ENCODE measurements around the gene MICAL3. TPM values are rescaled to one million over a fixed set of nuclear protein-coding genes. Genes with fewer than 3 reads are reported as not detected.

Gene MICAL3
- polyA plus RNA-seq, 3 donors, result 0.23 to 0.84 TPM; not detected in 1

- no peak overlapping the region for H3K27ac ChIP-seq (ENCODE audit: low read depth in 1 of 2, low read length in 2 of 2)
- no peaks in the 10 kb centered on the region for H3K36me3 ChIP-seq (replicated peaks in 1 of 2; ENCODE audit: control insufficient read depth in 1 of 2, insufficient read depth in 2 of 2, low read length in 2 of 2)
- H3K36me3 Mint-ChIP-seq, result no peaks in the 10 kb centered on the region
- no peak for DNase-seq
- H3K27ac Mint-ChIP-seq, result peak overlapping the region in 1 of 7 donors; percentile 60
- H3K27me3 ChIP-seq (ENCODE audit: control insufficient read depth in 2 of 2, insufficient read depth in 2 of 2, low read length in 2 of 2), result no peaks in the 10 kb centered on the region
- no peaks in the 10 kb centered on the region for H3K4me1 ChIP-seq (ENCODE audit: control insufficient read depth in 1 of 2, insufficient read depth in 2 of 2, low read length in 2 of 2)
- no peaks in the 10 kb centered on the region for H3K4me1 Mint-ChIP-seq
- H4K20me1 ChIP-seq (ENCODE audit: insufficient read depth, low read length), result no peaks in the 10 kb centered on the region
- intact Hi-C loops (cut with micrococcal nuclease), result no loop called here
- no peak overlapping the region for H3K4me3 Mint-ChIP-seq
- no peak overlapping the region for H3K9ac ChIP-seq (ENCODE audit: insufficient read depth, low read length, poor library complexity, severe bottlenecking)
- no peak overlapping the region for H3K4me3 ChIP-seq (replicated peaks in 1 of 3; ENCODE audit: low read depth in 2 of 3, low read length in 3 of 3)
- H3K9me3 ChIP-seq (replicated peaks in 1 of 2; ENCODE audit: control insufficient read depth in 1 of 2, insufficient read depth in 1 of 2, low read length in 2 of 2), result no peaks in the 10 kb centered on the region
- 97% methylated on average over 14 of the region's 18 CpGs for WGBS (ENCODE audit: insufficient coverage)
- no peak overlapping the region for H3K4me2 ChIP-seq (replicated peaks; ENCODE audit: extremely low read depth, low read length, poor library complexity, severe bottlenecking)
- no peak overlapping the region for H2AFZ ChIP-seq (ENCODE audit: insufficient read depth, low read depth, low read length, poor library complexity, severe bottlenecking)
- H3K79me2 ChIP-seq (ENCODE audit: insufficient read depth, low read length), result no peaks in the 10 kb centered on the region
- no peaks in the 10 kb centered on the region for H3K9me3 Mint-ChIP-seq
- H3K27me3 Mint-ChIP-seq (ENCODE audit: low read depth in 3 of 3), result peaks cover 0 to 1% (median 1%) of the 10 kb centered on the region in 3 donors
- no peak for TF ChIP-seq CTCF (IDR thresholded peaks at IDR 0.05)
These were observed 216.6 kb downstream of the MICAL3 start for GRCh38 chr22:17807578-17808410.

- peaks cover 0 to 2% (median 0%) of the 10 kb centered on the region in 7 donors for H3K9me3 Mint-ChIP-seq
- H3K27ac Mint-ChIP-seq, result peak overlapping the region in 1 of 7 donors; percentile 60
- Histone ChIP-seq H3K79me2 (ENCODE audit: insufficient read depth, low read length) (no peaks in the 10 kb centered on the region), H3K9ac (ENCODE audit: insufficient read depth, low read length, poor library complexity, severe bottlenecking) (no peak overlapping the region), H2AFZ (ENCODE audit: insufficient read depth, low read depth, low read length, poor library complexity, severe bottlenecking) (no peak overlapping the region), H4K20me1 (ENCODE audit: insufficient read depth, low read length) (no peaks in the 10 kb centered on the region), H3K9me3 (replicated peaks in 1 of 2; ENCODE audit: control insufficient read depth in 1 of 2, insufficient read depth in 1 of 2, low read length in 2 of 2) (no peaks in the 10 kb centered on the region), H3K4me1 (ENCODE audit: control insufficient read depth in 1 of 2, insufficient read depth in 2 of 2, low read length in 2 of 2) (no peaks in the 10 kb centered on the region), H3K4me2 (replicated peaks; ENCODE audit: extremely low read depth, low read length, poor library complexity, severe bottlenecking) (no peak overlapping the region), H3K27ac (ENCODE audit: low read depth in 1 of 2, low read length in 2 of 2) (no peak overlapping the region), H3K27me3 (ENCODE audit: control insufficient read depth in 2 of 2, insufficient read depth in 2 of 2, low read length in 2 of 2) (no peaks in the 10 kb centered on the region), H3K4me3 (replicated peaks in 1 of 3; ENCODE audit: low read depth in 2 of 3, low read length in 3 of 3) (no peak overlapping the region), H3K36me3 (replicated peaks in 1 of 2; ENCODE audit: control insufficient read depth in 1 of 2, insufficient read depth in 2 of 2, low read length in 2 of 2) (no peaks in the 10 kb centered on the region)
- peaks cover 0 to 1% (median 1%) of the 10 kb centered on the region in 3 donors for H3K27me3 Mint-ChIP-seq (ENCODE audit: low read depth in 3 of 3)
- no peaks in the 10 kb centered on the region for H3K4me1 Mint-ChIP-seq
- no peaks in the 10 kb centered on the region for H3K36me3 Mint-ChIP-seq
- no peak for DNase-seq
- no peak for TF ChIP-seq CTCF (IDR thresholded peaks at IDR 0.05)
- intact Hi-C loops (cut with micrococcal nuclease), result no loop called here
- 98% methylated on average over 10 of the region's 10 CpGs for WGBS (ENCODE audit: insufficient coverage)
- H3K4me3 Mint-ChIP-seq, result no peak overlapping the region
These were observed 217.3 kb downstream of the MICAL3 start for GRCh38 chr22:17807086-17807485.

Measured in CD14-positive monocyte (primary cell).